Activated naive CD4-positive, alpha-beta T cell treated with anti-CD3 and anti-CD28 coated beads for 36 hours (primary cell): ENCODE data around the gene MC5R. TPM values are rescaled to one million over a fixed set of nuclear protein-coding genes. Genes with fewer than 3 reads are reported as not detected.
A peak's percentile ranks its signal among the peaks of the same experiment; 100 is the strongest.

ENCODE experiments used
- CTCF ChIA-PET: fragments of 350-600 bp; sonication (Branson Sonifier 250); formaldehyde crosslinking; loops from one replicate; lab custom pipeline; 2021; ENCODE audit warnings: antibody characterized with exemption; lab: Charles Lee
- DNase-seq: peaks from one replicate; pipeline ENCODE4 v3.0.0-alpha.2; 2020
- H3K27ac Mint-ChIP-seq: one replicate; pipeline ENCODE4 v1.8.0; 2021; ENCODE audit warnings: mild to moderate bottlenecking, mixed read lengths
- H3K27me3 Mint-ChIP-seq: one replicate; pipeline ENCODE4 v1.8.0; 2021; ENCODE audit warnings: low read depth, mixed read lengths
- H3K36me3 Mint-ChIP-seq: one replicate; pipeline ENCODE4 v1.8.0; 2021; ENCODE audit warnings: low read depth, mixed read lengths
- H3K4me1 Mint-ChIP-seq: one replicate; pipeline ENCODE4 v1.8.0; 2021; ENCODE audit warnings: low read depth, mixed read lengths
- H3K4me3 Mint-ChIP-seq: one replicate; pipeline ENCODE4 v1.8.0; 2021; ENCODE audit warnings: mild to moderate bottlenecking, moderate library complexity, mixed read lengths
- H3K9me3 Mint-ChIP-seq: one replicate; pipeline ENCODE4 v1.8.0; 2021; ENCODE audit warnings: mixed read lengths
- intact Hi-C: fragments of 100-400 bp; cut with micrococcal nuclease; formaldehyde crosslinking; loops from one replicate; pipeline ENCODE4 v1.15.1; 2023
- total RNA-seq, 2 experiments: library from RNA; stranded (reverse); gene quantifications; one replicate each; pipeline ENCODE4 v1.2.3, GENCODE V29; 2021

The MC5R gene
- not detected for total RNA-seq

DNA sequence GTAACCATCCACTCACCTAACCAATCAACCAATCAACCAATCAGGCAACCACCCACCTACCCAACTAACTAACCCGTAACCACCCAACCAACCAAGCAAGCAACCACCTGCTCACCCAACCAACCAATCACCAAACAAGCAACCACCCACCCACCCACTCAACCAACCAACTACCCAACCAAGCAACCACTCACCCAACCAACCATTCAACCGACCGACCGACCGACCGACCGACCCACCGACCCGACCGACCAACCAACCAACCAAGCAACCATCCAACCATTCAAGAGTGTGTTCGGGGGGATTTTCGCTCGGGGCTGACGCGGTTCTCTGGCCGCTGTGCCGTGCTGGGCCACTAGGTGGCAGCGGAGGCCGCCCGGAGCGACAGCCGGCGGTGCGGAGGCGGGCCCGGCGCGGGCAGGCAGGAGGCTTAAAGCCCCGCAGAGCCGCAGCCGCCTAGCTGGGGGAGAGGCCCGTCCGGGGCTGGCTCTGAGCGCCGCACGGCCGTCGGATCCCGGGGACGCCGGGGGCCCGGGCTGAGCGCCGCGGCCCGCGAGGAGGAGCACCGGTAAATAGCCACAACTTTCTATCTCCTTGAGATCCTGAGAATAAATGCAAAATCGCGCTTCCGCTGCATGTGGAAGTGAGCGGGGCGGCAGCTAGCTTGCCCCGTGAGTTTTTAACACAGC is at the start of gene MC5R:
Gene MC5R, plus strand, starts transcription at position 443 of the 689 bp plus-strand sequence. CDS start 1,617 bp downstream, outside the sequence.
- H3K4me3 Mint-ChIP-seq = no peak within 1 kb of the TSS
- no peaks in the 10 kb centered on the region for H3K9me3 Mint-ChIP-seq
- peaks cover 3% of the 10 kb centered on the region for H3K4me1 Mint-ChIP-seq
- H3K36me3 Mint-ChIP-seq = no peaks in the 10 kb centered on the region
- DNase-seq = peak; percentile 67
- intact Hi-C loops = loop anchor here (1.0 to 10.0 kb wide), 6 partner anchors 43 to 573 kb away; no protein-coding TSS in a partner anchor
- H3K27me3 Mint-ChIP-seq = peaks cover 18% of the 10 kb centered on the region
- no peak within 1 kb of the TSS for H3K27ac Mint-ChIP-seq
- CTCF ChIA-PET = interaction anchor here (0.8 to 2.5 kb wide), 10 partner anchors 9 to 263 kb away, joined by 3 to 17 read pairs (median 4); no protein-coding TSS in a partner anchor

DNA sequence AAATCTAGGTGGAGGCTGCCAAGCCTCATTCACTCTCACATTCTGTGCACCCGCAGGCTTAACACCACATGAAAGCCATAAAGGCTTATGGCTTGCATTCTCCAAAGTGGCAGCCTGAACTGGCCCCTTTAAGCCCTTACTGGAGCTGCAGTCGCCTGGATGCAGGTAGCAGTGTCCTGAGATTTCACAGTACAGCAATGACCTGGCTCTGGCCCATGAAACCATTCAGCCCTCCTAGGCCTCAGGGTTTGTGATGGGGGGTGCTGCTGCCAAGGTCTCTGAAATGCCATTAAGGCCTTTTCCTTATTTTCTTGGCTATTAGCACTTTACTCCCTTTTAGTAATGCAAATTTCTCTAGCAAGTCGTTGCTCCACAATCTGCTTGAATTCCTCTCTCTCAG is 48.9 kb upstream of the MC5R start:
- no peak for DNase-seq
- Mint-ChIP-seq H3K4me3 (no peak overlapping the region), H3K27ac (no peak overlapping the region), H3K27me3 (peaks cover 7% of the 10 kb centered on the region), H3K4me1 (no peaks in the 10 kb centered on the region), H3K9me3 (peaks cover 13% of the 10 kb centered on the region), H3K36me3 (no peaks in the 10 kb centered on the region)
- CTCF ChIA-PET = no interaction called here
- intact Hi-C loops = no loop called here

DNA sequence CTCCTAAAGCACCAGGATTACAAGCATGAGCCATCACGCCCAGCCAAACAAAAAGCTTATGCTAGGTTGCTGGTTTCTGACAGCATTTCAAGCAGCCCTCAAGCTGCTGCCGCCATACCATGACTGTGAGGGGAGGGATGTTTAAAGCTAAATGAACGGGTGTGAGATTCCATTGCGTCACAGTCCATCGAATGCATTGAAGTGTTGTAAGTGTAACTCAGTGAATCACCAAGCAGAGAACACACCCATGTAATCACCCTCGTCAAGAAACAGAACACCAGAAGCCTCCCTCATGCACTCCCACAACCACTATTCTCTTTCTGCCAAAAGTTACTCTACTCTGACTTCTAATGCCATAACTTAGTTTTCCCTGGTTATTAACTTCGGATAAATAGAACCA is 32.8 kb upstream of the MC5R start:
- no peak for DNase-seq
- CTCF ChIA-PET = no interaction called here
- Mint-ChIP-seq H3K27me3 (peaks cover 5% of the 10 kb centered on the region), H3K4me1 (no peaks in the 10 kb centered on the region), H3K36me3 (no peaks in the 10 kb centered on the region), H3K9me3 (peaks cover 2% of the 10 kb centered on the region), H3K4me3 (no peak overlapping the region), H3K27ac (no peak overlapping the region)
- intact Hi-C loops = no loop called here

DNA sequence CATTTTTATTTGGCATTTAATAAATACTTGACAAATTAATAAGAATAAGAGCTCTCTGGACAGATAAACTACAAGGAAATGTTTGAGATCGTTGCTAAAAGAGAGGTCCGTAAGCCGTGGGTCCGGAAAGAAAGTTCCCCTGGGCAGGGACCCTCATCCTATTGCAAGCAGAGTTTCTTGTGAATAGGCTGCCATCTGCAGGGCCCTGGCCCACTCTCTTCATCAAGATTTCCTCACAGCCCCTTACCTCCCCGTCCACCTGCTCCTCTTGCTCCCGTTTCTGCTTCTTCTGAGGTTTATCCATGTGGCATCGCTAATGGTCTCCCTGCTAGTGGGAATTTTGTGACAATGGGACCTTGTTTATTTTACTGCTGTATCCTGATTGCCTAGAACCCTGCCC is 30.1 kb upstream of the MC5R start:
- Mint-ChIP-seq H3K36me3 (no peaks in the 10 kb centered on the region), H3K4me3 (no peak overlapping the region), H3K27ac (no peak overlapping the region), H3K9me3 (no peaks in the 10 kb centered on the region), H3K27me3 (peaks cover 8% of the 10 kb centered on the region), H3K4me1 (no peaks in the 10 kb centered on the region)
- DNase-seq = no peak
- intact Hi-C loops = no loop called here
- CTCF ChIA-PET = no interaction called here

DNA sequence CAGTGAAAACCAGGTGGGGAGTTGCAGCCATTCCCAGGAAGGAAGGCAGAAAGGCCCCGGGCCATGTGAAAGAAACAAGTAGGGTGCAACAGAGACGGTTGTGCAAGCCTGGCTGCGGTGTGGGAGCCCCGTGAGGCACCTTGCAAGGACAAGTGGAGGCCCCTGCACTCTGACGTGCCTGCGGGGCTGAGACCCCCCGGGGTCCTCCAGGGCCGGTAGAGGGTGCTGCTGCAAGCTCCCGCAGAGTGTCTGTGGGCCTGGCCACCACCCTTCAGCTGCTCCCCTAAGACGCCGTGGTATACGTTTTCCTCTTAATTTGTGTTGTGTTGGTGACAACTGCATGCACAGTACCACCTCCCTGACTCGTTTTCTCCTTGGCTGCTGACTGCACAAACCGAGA is 27.4 kb upstream of the MC5R start:
- intact Hi-C loops = no loop called here
- Mint-ChIP-seq H3K27ac (no peak overlapping the region), H3K4me1 (peaks cover 6% of the 10 kb centered on the region), H3K9me3 (no peaks in the 10 kb centered on the region), H3K27me3 (peaks cover 20% of the 10 kb centered on the region), H3K4me3 (no peak overlapping the region), H3K36me3 (no peaks in the 10 kb centered on the region)
- CTCF ChIA-PET = interaction anchor here (0.5 to 2.4 kb wide), 3 partner anchors 10 to 59 kb away, joined by 3 to 8 read pairs (median 5); no protein-coding TSS in a partner anchor
- DNase-seq = no peak

DNA sequence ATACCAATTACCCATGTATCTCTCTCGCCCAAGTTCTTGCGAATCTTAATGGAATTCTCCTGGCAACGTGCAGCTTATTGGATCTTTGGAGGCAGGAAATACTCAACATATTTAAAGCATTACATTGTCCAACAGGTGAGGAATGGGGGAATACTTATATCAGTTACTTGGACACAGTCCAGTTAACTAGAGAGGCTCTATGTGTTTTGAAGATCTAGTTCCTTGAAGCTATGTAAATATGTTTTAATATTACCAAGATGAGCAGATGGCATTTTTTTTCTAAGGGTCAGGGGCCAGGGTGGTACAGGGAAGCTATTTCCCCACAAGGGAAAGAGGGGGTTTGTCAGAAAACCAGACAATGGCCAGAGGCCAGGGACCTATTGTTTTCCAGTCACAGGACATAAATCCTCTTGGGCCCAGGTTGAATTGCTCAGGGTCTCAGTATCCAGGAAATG is 26.8 kb upstream of the MC5R start:
- no peak for DNase-seq
- Mint-ChIP-seq H3K4me3 (no peak overlapping the region), H3K4me1 (peaks cover 6% of the 10 kb centered on the region), H3K27ac (no peak overlapping the region), H3K9me3 (no peaks in the 10 kb centered on the region), H3K27me3 (peaks cover 23% of the 10 kb centered on the region), H3K36me3 (no peaks in the 10 kb centered on the region)
- intact Hi-C loops = no loop called here
- CTCF ChIA-PET = interaction anchor here (0.6 to 2.4 kb wide), 2 partner anchors 10 to 16 kb away, joined by 3 to 8 read pairs; no protein-coding TSS in a partner anchor

DNA sequence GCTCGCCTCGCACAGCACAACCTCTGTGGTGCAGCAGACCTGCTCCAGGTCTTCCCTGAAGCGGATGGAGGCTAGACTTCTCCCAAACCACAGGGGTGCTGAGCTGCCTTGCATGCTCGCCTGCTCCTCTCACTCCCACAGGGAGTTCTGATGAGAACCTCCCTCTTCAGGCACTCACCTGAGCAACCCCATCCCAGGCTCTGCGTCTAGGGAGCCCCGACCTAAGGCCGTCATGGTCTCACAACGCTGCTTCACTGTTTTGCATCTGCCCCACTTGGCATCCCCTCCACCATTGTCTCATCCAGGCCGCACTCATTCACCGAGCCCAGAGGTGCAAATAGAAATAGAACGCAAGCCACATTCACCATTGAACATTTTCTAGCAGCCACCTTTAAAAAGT is 24.6 kb upstream of the MC5R start:
- Mint-ChIP-seq H3K4me3 (no peak overlapping the region), H3K27me3 (peaks cover 36% of the 10 kb centered on the region), H3K36me3 (no peaks in the 10 kb centered on the region), H3K4me1 (peaks cover 6% of the 10 kb centered on the region), H3K27ac (no peak overlapping the region), H3K9me3 (no peaks in the 10 kb centered on the region)
- CTCF ChIA-PET = no interaction called here
- DNase-seq = no peak
- intact Hi-C loops = no loop called here

DNA sequence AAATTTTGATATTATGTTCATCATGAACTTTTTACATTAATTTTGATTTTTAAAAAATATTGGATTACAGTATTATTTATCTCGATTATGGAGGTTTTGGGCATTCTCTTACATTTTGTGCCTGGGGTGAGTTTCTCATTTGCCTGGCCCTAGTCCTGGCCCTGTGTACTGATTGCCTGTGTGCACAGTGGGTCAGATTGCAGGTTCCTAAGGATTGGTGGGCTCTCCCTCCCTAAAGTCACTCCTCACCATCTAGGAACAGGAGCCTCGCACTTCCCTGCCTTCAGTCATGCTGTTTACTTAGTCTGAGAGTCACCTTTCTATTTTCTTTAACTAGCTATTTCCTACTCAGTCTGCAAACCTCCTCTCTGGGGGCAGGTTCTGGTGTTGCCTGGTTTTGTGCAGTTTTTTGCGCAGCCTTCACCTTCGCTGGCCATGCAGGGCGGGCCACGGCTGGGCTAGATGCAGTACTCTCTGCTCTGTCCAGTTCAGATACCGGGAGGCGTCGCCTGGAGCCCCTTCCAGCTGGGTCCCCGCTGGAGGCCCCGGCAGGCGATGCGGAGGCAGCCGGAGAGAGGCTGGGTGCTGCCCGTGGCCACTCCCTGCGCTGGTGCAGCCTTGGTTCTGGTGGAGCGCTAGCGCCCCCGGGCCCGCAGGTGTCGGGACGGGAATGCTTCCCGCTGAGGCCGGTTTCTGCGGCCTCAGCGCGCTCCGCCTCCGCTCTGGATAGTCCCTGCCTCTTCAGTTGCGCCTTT is 23.3 kb upstream of the MC5R start:
- peaks cover 40% of the 10 kb centered on the region for H3K27me3 Mint-ChIP-seq
- no peak overlapping the region for H3K27ac Mint-ChIP-seq
- H3K4me3 Mint-ChIP-seq = peak overlapping the region; percentile 69
- no peaks in the 10 kb centered on the region for H3K36me3 Mint-ChIP-seq
- DNase-seq = peak; percentile 77
- CTCF ChIA-PET = interaction anchor here (0.8 to 5.2 kb wide), 5 partner anchors 12 to 584 kb away, joined by 3 to 40 read pairs (median 4); no protein-coding TSS in a partner anchor
- intact Hi-C loops = loop anchor here (1.0 to 10.0 kb wide), 4 partner anchors 136 to 584 kb away; no protein-coding TSS in a partner anchor
- peaks cover 6% of the 10 kb centered on the region for H3K4me1 Mint-ChIP-seq
- no peaks in the 10 kb centered on the region for H3K9me3 Mint-ChIP-seq

DNA sequence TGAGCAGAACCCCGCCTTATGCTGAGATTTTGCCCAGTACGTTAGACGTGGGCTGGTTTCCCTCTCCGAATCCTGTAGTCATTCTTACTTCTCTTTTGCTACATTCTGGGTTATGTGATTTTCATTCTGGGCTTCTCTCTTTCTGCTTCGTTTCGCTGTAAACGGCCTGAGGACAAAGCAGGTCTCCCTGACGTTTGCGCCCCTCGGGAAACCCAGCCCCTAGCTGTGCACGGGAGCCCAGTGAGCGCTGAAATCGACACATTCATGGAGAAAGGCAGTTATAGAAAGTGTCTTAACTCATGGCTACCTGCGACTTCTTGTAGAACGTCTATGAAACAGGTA is 22.7 kb upstream of the MC5R start:
- CTCF ChIA-PET = interaction anchor here (1.0 to 5.2 kb wide), 3 partner anchors 12 to 584 kb away, joined by 4 to 40 read pairs (median 4); no protein-coding TSS in a partner anchor
- H3K4me3 Mint-ChIP-seq = peak overlapping the region; percentile 69
- intact Hi-C loops = loop anchor here (1.0 to 10.0 kb wide), 4 partner anchors 136 to 585 kb away; no protein-coding TSS in a partner anchor

DNA sequence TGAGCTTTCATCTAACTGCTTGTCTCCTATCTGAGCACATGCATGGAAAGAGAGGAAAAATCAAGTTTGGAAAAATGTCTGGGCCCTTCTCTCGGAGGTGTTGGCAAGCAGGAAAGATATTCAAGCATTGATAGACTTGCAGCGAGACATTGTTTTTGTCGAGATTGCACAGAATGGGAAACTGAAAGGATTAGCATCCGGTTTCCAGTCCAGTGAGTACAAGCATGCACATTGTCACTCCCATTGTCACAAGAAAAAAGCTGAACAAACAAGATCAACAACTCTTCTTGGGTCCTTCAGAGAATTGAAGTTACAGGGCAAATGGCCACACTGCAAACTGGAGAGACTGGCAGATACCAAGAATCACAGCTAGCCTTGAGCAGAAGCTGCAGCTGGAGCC is 19.6 kb upstream of the MC5R start:
- Mint-ChIP-seq H3K27ac (no peak overlapping the region), H3K4me3 (no peak overlapping the region), H3K9me3 (no peaks in the 10 kb centered on the region), H3K36me3 (no peaks in the 10 kb centered on the region), H3K27me3 (peaks cover 34% of the 10 kb centered on the region), H3K4me1 (peaks cover 6% of the 10 kb centered on the region)
- DNase-seq = no peak
- CTCF ChIA-PET = interaction anchor here (0.6 to 5.2 kb wide), 4 partner anchors 9 to 588 kb away, joined by 3 to 40 read pairs (median 7); no protein-coding TSS in a partner anchor
- intact Hi-C loops = loop anchor here (10.0 kb wide), 1 partner anchor 140 kb away; no protein-coding TSS in a partner anchor

More for the DNA sequence above, 22.7 kb upstream of the MC5R start:
- Mint-ChIP-seq H3K4me1 (peaks cover 6% of the 10 kb centered on the region), H3K27me3 (peaks cover 40% of the 10 kb centered on the region), H3K9me3 (no peaks in the 10 kb centered on the region), H3K27ac (no peak overlapping the region), H3K36me3 (no peaks in the 10 kb centered on the region)
- no peak for DNase-seq

DNA sequence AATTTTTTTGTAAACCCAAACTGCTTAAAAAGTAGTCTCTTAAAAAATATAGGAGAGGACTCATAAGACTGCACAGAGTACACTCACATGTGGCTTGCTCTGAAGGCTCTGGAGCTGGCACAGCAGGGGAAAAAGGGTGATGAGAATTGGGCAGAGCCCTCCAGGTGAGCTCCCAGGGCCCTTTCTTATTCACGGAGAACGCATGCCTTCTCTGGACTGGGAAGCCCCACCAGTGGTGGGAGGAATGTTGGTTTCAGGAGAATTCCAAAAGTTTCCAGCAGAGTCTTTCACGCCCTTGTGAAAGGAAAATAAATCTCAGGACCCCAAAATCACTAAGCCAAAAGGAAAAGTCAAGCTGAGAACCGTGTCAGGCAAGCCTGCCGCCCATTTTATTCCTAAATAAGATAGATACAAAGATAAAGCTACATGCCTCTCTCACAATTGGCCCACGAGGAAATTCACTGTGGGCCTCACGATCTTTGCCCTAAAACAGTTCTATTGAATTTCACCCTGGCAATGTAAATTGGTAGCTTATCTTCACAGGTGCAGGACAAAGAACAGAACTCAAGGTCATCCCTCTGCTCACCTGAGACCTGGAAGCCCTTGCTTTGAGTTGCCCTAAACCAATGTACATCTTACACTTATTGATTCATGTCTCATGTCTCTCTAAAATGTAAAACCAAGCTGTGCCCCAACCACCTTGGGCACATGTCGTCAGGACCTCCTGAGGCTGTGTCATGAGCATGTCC is 15.5 kb upstream of the MC5R start:
- H3K36me3 Mint-ChIP-seq = no peaks in the 10 kb centered on the region
- intact Hi-C loops = loop anchor here (10.0 kb wide), 1 partner anchor 144 kb away; no protein-coding TSS in a partner anchor
- H3K4me3 Mint-ChIP-seq = no peak overlapping the region
- H3K27ac Mint-ChIP-seq = no peak overlapping the region
- H3K27me3 Mint-ChIP-seq = peaks cover 12% of the 10 kb centered on the region
- H3K9me3 Mint-ChIP-seq = no peaks in the 10 kb centered on the region
- no peak for DNase-seq
- CTCF ChIA-PET = interaction anchor here (0.9 kb wide), 1 partner anchor 251 kb away, joined by 3 read pairs; no protein-coding TSS in a partner anchor
- H3K4me1 Mint-ChIP-seq = no peaks in the 10 kb centered on the region
